ENCODE results near the gene B9D2. TPM values are rescaled to one million over a fixed set of nuclear protein-coding genes. Genes with fewer than 3 reads are reported as not detected.

Gene B9D2
- total and polyA plus RNA-seq, 2 donors (not counting 1 experiment from before 2014, with no cell fraction given) = 2.3 to 5.3 TPM

DNA sequence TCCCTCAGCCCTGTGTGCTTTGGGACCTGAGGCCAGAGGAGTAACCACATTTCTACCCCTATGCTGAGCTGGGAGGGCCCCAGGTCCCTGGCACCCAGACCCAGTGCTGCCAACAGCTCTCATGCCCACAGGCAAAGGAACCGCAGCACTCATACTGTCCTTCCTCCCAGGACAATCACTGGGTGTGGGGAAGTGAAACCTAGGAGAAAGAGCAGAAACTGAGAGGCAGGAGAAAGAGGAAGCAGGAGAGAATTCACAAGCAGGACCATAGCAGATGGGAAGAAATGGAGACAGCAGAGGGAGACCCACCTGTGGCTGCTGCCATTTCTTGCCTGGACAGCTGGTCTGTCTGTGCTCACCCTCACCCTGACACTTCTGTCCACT, 35.1 kb downstream of the B9D2 start:
- Histone ChIP-seq H3K9ac (ENCODE audit: insufficient read depth, low read length) (no peak overlapping the region), H3K4me3 (replicated peaks in 1 of 4; ENCODE audit: control extremely low read depth in 1 of 4, insufficient read depth in 1 of 4, low read depth in 3 of 4, low read length in 4 of 4) (no peak overlapping the region), H3K9me3 (ENCODE audit: control insufficient read depth, insufficient read depth, low read depth, low read length) (no peaks in the 10 kb centered on the region), H3K4me2 (ENCODE audit: extremely low read depth, insufficient read depth, low read length) (no peak overlapping the region), H3K27me3 (ENCODE audit: control insufficient read depth, insufficient read depth, low read length) (no peaks in the 10 kb centered on the region), H3K36me3 (ENCODE audit: control insufficient read depth, insufficient read depth, low read length) (peaks cover 16% of the 10 kb centered on the region), H4K20me1 (ENCODE audit: control insufficient read depth, extremely low read depth, insufficient read depth, low read length) (no peaks in the 10 kb centered on the region), H3K4me1 (ENCODE audit: control insufficient read depth, extremely low read depth, insufficient read depth, low read length) (peaks cover 38% of the 10 kb centered on the region), H2AFZ (ENCODE audit: low read length) (no peak overlapping the region), H3K79me2 (ENCODE audit: control insufficient read depth, insufficient read depth, low read length) (no peaks in the 10 kb centered on the region), H3K27ac (ENCODE audit: insufficient read depth, low read length) (peak overlapping the region; percentile 35)
- no peak for DNase-seq (ENCODE audit: low read depth in 2 of 2)
- no peak for TF ChIP-seq EZH2 (IDR thresholded peaks at IDR 0.05; ENCODE audit: low read length, missing control alignments)
- TF ChIP-seq, protein P1, sequence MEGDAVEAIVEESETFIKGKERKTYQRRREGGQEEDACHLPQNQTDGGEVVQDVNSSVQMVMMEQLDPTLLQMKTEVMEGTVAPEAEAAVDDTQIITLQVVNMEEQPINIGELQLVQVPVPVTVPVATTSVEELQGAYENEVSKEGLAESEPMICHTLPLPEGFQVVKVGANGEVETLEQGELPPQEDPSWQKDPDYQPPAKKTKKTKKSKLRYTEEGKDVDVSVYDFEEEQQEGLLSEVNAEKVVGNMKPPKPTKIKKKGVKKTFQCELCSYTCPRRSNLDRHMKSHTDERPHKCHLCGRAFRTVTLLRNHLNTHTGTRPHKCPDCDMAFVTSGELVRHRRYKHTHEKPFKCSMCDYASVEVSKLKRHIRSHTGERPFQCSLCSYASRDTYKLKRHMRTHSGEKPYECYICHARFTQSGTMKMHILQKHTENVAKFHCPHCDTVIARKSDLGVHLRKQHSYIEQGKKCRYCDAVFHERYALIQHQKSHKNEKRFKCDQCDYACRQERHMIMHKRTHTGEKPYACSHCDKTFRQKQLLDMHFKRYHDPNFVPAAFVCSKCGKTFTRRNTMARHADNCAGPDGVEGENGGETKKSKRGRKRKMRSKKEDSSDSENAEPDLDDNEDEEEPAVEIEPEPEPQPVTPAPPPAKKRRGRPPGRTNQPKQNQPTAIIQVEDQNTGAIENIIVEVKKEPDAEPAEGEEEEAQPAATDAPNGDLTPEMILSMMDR (conservative IDR thresholded peaks at IDR 0.05 in 1 of 2, IDR thresholded peaks at IDR 0.05 in 1 of 2; ENCODE audit: low read depth in 1 of 2, low read length in 2 of 2) = no peak

DNA sequence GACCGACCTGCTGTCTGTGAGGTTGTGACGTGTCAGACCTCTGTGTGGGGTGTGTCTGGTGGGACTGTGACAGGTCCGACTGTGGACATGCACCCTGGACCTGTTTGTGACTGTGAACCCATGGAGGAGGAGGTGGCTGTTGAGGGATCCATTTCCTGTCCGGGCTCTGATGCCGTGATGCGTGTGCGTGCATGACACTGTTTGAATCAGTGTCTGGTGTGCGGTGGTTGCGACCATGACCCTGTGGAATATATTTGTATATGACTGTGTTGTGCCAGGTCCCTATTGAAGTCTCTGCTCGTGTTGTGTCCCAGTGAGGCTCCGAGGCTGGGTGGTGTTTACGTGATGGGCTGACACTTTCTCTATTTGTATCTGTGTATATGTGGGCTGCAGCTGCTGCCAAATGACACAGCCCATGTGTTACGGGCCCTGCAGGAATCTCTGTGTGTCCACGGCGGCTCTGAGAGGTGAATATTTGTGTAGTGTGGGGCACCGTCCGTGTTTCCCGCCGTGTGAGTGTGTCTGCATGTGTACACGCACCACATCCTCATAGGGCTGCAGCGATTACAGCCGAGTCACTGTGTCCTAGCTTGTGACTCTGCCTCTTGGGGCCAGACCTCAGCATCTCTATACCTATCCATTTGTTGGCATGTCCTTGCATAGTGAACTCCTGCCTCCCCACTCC, 35.6 kb downstream of the B9D2 start:
- Histone ChIP-seq H3K4me3 (replicated peaks in 1 of 4; ENCODE audit: control extremely low read depth in 1 of 4, insufficient read depth in 1 of 4, low read depth in 3 of 4, low read length in 4 of 4) (no peak overlapping the region), H3K79me2 (ENCODE audit: control insufficient read depth, insufficient read depth, low read length) (no peaks in the 10 kb centered on the region), H4K20me1 (ENCODE audit: control insufficient read depth, extremely low read depth, insufficient read depth, low read length) (no peaks in the 10 kb centered on the region), H3K27me3 (ENCODE audit: control insufficient read depth, insufficient read depth, low read length) (no peaks in the 10 kb centered on the region), H3K4me2 (ENCODE audit: extremely low read depth, insufficient read depth, low read length) (no peak overlapping the region), H3K4me1 (ENCODE audit: control insufficient read depth, extremely low read depth, insufficient read depth, low read length) (peaks cover 41% of the 10 kb centered on the region), H3K9me3 (ENCODE audit: control insufficient read depth, insufficient read depth, low read depth, low read length) (no peaks in the 10 kb centered on the region), H2AFZ (ENCODE audit: low read length) (no peak overlapping the region), H3K36me3 (ENCODE audit: control insufficient read depth, insufficient read depth, low read length) (peaks cover 16% of the 10 kb centered on the region), H3K9ac (ENCODE audit: insufficient read depth, low read length) (no peak overlapping the region), H3K27ac (ENCODE audit: insufficient read depth, low read length) (peak overlapping the region; percentile 67)
- TF ChIP-seq EZH2 (IDR thresholded peaks at IDR 0.05; ENCODE audit: low read length, missing control alignments) = no peak
- TF ChIP-seq, protein P1 (conservative IDR thresholded peaks at IDR 0.05 in 1 of 2, IDR thresholded peaks at IDR 0.05 in 1 of 2; ENCODE audit: low read depth in 1 of 2, low read length in 2 of 2) = no peak
- peak; percentile 34 to 54 for DNase-seq (ENCODE audit: low read depth in 2 of 2)

DNA sequence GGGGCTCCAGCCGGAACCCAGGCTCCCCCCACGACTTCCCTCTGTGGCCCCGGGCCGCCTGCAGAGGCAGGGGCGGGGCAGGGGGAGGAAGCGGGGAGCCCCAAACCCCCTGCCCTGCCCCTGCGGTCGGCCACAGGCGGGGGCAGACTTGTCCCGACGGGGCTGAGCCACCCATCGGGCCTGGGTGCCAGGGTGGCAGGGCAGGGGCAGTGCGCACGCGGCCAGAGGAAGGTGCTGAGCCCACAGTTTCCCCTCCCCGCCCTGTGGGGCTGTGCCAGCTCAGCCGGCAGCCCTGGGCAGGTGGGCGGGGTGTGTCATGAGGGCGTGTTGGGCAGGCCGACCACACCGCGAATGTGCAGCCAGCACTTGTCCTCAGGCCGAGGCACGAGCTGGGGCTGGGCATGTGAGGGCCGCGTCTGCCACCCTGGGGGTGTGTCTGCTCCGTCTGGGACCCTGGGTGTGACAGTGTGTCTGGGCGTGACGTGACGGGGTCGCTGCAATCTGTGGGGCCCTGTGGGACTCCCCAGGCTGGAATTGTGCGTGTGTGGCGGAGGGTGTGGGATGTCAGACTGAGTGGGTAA, 36.3 kb downstream of the B9D2 start:
- H3K27ac ChIP-seq (ENCODE audit: insufficient read depth, low read length) = peak overlapping the region; percentile 67
- peaks cover 16% of the 10 kb centered on the region for H3K36me3 ChIP-seq (ENCODE audit: control insufficient read depth, insufficient read depth, low read length)
- H3K4me2 ChIP-seq (ENCODE audit: extremely low read depth, insufficient read depth, low read length) = no peak overlapping the region
- no peaks in the 10 kb centered on the region for H3K79me2 ChIP-seq (ENCODE audit: control insufficient read depth, insufficient read depth, low read length)
- H3K9me3 ChIP-seq (ENCODE audit: control insufficient read depth, insufficient read depth, low read depth, low read length) = no peaks in the 10 kb centered on the region
- H3K4me3 ChIP-seq (replicated peaks in 1 of 4; ENCODE audit: control extremely low read depth in 1 of 4, insufficient read depth in 1 of 4, low read depth in 3 of 4, low read length in 4 of 4) = no peak overlapping the region
- no peak overlapping the region for H3K9ac ChIP-seq (ENCODE audit: insufficient read depth, low read length)
- no peaks in the 10 kb centered on the region for H4K20me1 ChIP-seq (ENCODE audit: control insufficient read depth, extremely low read depth, insufficient read depth, low read length)
- H2AFZ ChIP-seq (ENCODE audit: low read length) = no peak overlapping the region
- peak; percentile 22 to 69 for DNase-seq (ENCODE audit: low read depth in 2 of 2)
- TF ChIP-seq, protein P1 (conservative IDR thresholded peaks at IDR 0.05 in 1 of 2, IDR thresholded peaks at IDR 0.05 in 1 of 2; ENCODE audit: low read depth in 1 of 2, low read length in 2 of 2) = no peak
- no peak for TF ChIP-seq EZH2 (IDR thresholded peaks at IDR 0.05; ENCODE audit: low read length, missing control alignments)
- peaks cover 47% of the 10 kb centered on the region for H3K4me1 ChIP-seq (ENCODE audit: control insufficient read depth, extremely low read depth, insufficient read depth, low read length)
- H3K27me3 ChIP-seq (ENCODE audit: control insufficient read depth, insufficient read depth, low read length) = no peaks in the 10 kb centered on the region
